IPS-15b (cell line): ENCODE data around the gene PNMA6E.

Source experiments
- H3K27me3 ChIP-seq: one replicate; pipeline ENCODE4 v1.6.1; 2013; ENCODE audit warnings: low read length; ENCODE audit not compliant: control insufficient read depth, insufficient read depth
- H3K36me3 ChIP-seq: one replicate; pipeline ENCODE4 v1.6.1; 2013; ENCODE audit warnings: low read length; ENCODE audit not compliant: control insufficient read depth, insufficient read depth
- H3K4me1 ChIP-seq: one replicate; pipeline ENCODE4 v1.6.1; 2013; ENCODE audit warnings: mild to moderate bottlenecking, low read length; ENCODE audit not compliant: control insufficient read depth, insufficient read depth
- H3K4me3 ChIP-seq: one replicate; pipeline ENCODE4 v1.5.1; 2013; ENCODE audit warnings: low read depth, low read length
- H3K9ac ChIP-seq: one replicate; pipeline ENCODE4 v1.6.1; 2013; ENCODE audit warnings: low read depth, mild to moderate bottlenecking, low read length
- H3K9me3 ChIP-seq: one replicate; pipeline ENCODE4 v1.6.1; 2013; ENCODE audit warnings: mild to moderate bottlenecking, low read length; ENCODE audit not compliant: control insufficient read depth, insufficient read depth

The PNMA6E gene

DNA sequence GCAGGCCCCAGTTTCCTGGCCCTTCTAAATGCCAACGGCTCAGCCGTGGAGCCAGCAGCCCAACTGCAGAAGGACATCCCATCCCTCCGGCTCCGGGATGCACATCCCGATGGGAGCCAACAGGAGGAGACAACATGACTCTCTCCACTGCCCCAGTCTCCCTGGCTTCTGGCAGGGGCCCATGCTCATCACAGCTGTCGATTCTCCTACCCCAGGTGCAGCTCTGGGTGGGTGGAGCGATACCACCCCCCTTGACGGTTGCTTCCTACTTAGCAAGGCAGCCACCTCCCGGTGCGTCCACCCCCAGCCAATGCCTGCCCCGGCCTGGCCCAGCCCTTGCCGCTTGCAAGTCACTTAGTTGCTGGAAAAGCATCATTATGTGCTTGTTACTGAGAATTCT is 47.7 kb downstream of the PNMA6E start:
- Histone ChIP-seq H3K9ac (no peak overlapping the region), H3K9me3 (peaks cover 3% of the 10 kb centered on the region), H3K4me3 (no peak overlapping the region), H3K4me1 (no peaks in the 10 kb centered on the region), H3K27me3 (no peaks in the 10 kb centered on the region), H3K36me3 (peaks cover 3% of the 10 kb centered on the region)

DNA sequence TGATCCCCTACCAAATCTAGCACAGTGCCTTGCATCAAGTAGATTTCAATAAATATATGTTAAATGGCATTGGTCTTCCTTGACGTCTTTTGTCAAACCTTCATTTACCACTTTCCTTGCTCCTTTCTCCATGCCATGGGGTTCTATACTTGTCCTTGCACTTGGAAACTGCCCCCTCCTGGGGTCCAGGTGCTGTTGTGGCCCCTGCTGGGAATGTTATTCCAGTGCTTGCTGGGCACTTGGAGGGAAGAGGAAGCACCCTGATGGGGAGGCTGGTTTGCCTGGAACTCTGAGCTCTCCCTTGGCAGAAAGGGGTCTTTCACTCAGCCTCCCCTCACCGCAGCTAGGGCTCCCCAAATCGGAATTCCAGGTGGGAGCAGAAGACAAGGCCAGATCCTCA is 48.3 kb downstream of the PNMA6E start:
- peaks cover 3% of the 10 kb centered on the region for H3K36me3 ChIP-seq
- no peak overlapping the region for H3K4me3 ChIP-seq
- H3K27me3 ChIP-seq, result no peaks in the 10 kb centered on the region
- H3K4me1 ChIP-seq, result no peaks in the 10 kb centered on the region
- H3K9me3 ChIP-seq, result peaks cover 3% of the 10 kb centered on the region
- no peak overlapping the region for H3K9ac ChIP-seq

DNA sequence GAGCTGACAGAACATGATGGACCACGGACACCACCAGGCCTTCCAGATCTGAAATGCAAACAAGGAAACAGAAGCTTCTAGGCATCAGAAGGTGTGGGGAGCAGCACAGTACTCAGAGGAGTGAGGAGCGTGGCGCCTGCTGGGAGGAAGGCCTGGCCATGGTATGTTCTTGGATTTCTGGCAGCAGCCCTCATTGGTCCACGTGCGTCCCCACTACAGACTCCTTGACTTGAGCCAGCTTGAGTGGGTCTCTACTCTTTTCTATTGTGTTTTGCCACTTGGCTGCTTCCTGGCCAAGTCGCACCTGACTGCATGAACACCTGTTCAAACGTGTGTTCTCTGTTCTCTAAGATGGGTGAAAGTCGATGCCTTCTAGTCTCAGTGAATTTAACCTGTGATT is 49.2 kb downstream of the PNMA6E start:
- Histone ChIP-seq H3K27me3 (no peaks in the 10 kb centered on the region), H3K36me3 (peaks cover 8% of the 10 kb centered on the region), H3K4me1 (no peaks in the 10 kb centered on the region), H3K9ac (no peak overlapping the region), H3K9me3 (peaks cover 3% of the 10 kb centered on the region), H3K4me3 (no peak overlapping the region)

DNA sequence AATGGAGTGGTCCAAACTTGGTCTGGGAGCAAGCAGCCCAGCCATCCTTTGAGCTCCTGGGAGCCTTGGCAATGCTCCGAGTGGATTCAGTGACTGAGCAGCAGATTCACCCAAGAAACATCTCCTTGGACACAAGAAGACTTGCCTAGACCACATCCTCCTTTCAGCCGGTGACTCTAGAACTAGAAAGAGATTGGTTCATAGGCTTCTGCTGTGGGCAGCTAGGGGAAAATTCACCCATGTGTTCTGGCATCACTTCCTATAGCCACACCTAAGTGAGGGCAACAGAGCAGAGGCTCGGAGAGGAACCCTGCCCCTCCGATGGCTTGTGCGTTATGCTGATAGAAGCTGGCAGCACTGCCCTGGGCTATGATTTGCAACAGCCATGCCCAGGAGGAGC is 51.2 kb downstream of the PNMA6E start:
- no peak overlapping the region for H3K9ac ChIP-seq
- H3K9me3 ChIP-seq, result peaks cover 3% of the 10 kb centered on the region
- H3K27me3 ChIP-seq, result no peaks in the 10 kb centered on the region
- no peak overlapping the region for H3K4me3 ChIP-seq
- H3K4me1 ChIP-seq, result no peaks in the 10 kb centered on the region
- H3K36me3 ChIP-seq, result peaks cover 12% of the 10 kb centered on the region

DNA sequence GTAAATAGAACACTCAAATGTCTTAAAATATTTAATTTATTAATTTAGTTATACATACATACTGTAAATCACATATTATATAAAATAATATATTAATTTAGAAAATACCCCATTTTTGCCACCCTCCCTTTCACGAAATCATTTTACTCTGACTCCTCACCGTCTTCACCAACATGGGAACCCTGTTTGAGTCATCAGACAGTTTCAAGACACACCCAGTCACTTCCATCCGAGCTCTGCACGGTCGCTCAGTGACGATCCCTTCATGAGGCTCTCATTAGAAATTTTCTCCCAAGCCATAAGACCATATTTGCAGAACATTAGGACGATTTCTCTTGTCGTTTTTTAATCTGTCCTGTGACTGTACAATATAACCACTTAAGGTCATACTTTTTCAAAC is 52.7 kb downstream of the PNMA6E start:
- H3K9ac ChIP-seq, result no peak overlapping the region
- H3K36me3 ChIP-seq, result peaks cover 11% of the 10 kb centered on the region
- no peak overlapping the region for H3K4me3 ChIP-seq
- no peaks in the 10 kb centered on the region for H3K27me3 ChIP-seq
- H3K9me3 ChIP-seq, result peaks cover 3% of the 10 kb centered on the region
- H3K4me1 ChIP-seq, result no peaks in the 10 kb centered on the region

DNA sequence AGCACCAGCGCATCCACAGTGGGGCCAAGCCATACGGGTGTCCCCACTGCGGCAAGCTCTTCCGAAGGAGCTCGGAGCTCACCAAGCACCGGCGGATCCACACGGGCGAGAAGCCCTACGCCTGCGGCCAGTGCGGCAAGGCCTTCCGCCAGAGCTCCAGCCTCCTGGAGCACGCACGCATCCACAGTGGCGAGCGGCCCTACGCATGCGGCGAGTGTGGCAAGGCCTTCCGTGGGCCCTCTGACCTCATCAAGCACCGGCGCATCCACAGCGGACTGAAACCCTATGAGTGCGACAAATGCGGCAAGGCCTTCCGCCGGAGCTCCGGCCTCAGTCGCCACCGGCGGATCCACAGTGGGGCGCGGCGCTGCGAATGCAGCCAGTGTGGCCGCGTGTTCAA is 53.6 kb downstream of the PNMA6E start:
- Histone ChIP-seq H3K4me3 (no peak overlapping the region), H3K4me1 (no peaks in the 10 kb centered on the region), H3K9me3 (peaks cover 3% of the 10 kb centered on the region), H3K36me3 (peaks cover 11% of the 10 kb centered on the region), H3K9ac (no peak overlapping the region), H3K27me3 (no peaks in the 10 kb centered on the region)
